GM11168 (cell line): Measurements from ENCODE around the gene SUCLG1.
"Not testable (repeated sequence)": the region's sequence is repeated elsewhere in the genome, so short reads cannot be mapped to it uniquely, and the experiment has no call there.

Source experiments
- in situ Hi-C: fragments of 300-500 bp; cut with MboI; formaldehyde crosslinking; loops from one replicate; pipeline ENCODE4 v1.12.0; 2022; ENCODE audit warnings: low sequenced_read_pairs; ENCODE audit not compliant: unreplicated experiment

Gene SUCLG1

DNA sequence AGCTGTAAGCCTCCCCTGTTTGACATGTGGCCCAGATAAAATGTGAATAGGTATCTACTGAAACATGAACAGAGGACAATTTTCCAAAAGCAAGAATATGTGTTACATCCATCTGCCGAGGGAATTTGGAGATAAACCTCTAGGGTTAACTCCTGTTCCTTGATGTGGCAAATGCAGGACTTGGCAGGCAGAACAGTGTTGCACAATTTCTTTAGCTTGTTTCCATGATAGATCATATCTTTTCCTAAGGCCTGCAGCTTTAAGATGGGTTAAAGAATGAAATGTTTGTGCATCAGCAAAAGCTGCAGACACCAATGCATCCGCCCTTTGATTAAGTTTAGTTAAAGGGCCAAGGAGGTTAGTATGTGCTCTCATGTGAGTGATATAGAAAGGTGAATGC, 13.3 kb upstream of the SUCLG1 start:
- in situ Hi-C loops, result not testable (repeated sequence)

DNA sequence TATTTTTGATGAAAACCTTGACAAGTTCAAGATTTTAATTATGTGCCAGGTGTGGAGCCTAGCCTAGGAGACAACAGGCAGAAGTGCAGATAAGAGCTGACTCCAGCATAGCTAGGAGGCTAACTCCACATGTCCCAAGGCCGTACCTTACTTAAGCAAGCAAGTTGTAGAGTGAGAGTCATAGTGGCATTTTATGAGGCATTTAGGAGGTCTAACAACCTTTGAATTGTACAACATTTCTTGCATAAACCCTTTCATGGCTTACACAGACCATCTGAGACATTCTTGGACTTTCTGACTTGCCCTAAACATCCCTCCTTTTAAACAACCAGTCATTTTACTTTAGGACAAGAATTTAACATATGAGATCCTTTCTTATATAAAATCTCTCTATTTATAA, 8.3 kb upstream of the SUCLG1 start:
- in situ Hi-C loops, result no loop called here

DNA sequence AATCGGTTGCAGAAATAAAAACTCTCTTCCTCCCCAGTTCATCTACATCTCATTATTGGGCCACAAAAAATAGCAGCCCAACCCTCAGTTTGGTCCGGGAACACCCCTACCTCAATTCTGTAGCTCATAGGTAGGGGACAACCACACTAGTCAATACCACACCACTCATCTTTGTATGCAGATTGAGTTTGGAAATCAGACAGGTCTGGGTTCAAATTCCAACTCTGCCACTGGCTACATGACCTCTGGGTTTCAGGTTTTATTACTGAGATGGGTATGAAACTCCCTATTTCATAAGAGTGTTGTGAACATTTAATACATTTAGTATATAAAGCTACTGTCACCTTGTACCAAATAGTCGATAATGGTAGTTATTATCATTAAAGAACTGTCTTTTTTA, 2.2 kb upstream of the SUCLG1 start:
- in situ Hi-C loops, result no loop called here

DNA sequence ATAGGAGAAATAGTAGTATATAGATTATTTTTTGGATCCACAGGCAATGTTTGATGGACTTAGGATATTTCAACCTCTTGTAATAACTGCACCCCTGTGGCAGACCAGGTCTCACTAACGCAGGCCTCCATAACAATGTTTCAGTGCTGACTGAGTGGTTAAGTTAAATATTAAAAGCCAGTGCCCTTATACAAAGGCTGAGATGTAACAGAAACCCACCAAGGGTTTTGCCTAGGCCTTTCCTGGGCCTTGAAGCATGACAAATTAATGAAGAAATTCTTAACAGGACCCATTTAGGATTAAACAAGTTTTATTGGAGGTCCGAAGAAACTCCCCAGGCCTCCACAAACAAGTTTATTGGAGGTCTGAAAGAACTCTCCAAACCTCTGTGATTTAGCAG, 1.6 kb upstream of the SUCLG1 start:
- in situ Hi-C loops, result no loop called here

DNA sequence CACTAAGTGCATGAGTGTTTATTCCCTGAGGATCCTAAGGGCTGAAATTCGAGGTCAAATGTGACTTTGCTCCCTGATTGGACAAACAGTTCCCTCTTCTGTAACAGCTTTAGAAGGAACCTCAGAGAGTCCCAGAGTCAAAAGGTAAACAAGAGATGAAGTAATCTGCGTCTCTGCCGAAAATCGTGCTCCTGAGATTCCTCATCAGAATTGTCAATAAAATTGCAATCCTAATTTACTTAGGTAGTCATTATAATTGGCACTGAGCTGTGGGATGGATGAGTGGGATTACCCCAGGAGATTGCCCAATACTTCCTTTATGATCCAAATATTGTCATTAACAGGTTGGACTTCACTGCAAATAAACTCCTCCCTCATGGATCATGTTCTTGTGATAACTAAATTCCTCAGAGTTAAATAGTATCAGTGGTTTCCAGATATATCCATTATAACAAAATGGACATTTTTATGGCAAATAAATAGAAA, 907 bp upstream of the SUCLG1 start:
- in situ Hi-C loops, result no loop called here

DNA sequence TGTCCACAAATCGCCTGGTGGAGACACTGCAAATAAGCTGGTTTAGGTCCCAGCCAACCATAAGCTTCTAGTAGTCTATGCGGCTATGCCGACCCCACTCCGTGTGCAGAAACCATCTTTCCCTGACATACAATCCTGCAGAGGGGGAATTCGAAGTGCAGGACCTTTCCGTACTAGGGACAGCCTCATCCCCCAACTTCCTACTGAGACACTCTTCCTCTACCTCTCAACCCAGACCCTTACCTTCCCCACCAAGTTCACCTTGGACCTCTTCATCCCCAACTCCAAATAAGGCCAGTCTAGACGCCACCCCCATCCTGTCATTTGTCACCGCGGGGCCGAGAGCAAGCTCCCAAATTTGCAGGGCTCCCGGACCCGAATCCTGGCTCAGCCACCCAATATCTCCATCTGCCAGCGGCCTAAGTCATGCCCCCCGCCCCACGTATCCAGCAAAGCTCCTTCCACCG, 496 bp downstream of the SUCLG1 start:
- in situ Hi-C loops, result no loop called here

DNA sequence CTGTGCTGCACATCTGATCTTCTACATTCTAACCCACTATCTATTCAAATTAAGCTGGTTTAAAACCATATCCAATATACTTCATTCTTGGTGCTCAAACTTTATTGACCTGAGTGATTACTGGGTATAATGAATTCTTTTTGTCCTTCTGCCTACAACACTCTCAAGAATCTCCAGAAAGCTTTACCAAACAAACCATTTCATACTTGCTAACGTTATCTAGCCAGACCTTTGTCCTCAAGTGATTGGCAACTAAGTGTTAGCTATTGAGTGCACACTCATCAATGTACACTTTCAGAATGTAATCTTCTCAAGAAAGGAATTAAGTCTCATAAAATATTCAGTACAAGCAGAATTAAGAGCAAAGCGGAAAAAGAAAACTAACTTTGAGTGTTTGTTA, 1.4 kb downstream of the SUCLG1 start:
- in situ Hi-C loops, result no loop called here

DNA sequence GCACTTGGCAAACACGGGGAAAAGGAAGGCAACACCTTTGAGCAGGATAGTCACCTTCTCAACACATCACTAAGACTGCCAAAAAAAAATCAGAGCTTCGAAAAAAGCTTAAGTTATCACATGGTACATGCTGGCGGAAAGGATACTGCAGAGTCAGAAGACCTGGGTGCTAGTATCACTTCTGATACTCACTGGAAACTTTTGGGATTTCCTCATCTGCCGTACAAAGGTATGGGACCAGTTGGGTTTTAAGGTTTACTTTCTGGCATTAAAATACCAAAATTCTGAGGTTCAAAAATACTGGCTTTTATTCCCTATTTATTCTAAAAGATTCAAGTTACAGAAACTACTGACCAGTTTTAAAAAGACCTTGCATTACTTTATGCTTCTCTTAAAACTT, 2.9 kb downstream of the SUCLG1 start:
- in situ Hi-C loops, result no loop called here

DNA sequence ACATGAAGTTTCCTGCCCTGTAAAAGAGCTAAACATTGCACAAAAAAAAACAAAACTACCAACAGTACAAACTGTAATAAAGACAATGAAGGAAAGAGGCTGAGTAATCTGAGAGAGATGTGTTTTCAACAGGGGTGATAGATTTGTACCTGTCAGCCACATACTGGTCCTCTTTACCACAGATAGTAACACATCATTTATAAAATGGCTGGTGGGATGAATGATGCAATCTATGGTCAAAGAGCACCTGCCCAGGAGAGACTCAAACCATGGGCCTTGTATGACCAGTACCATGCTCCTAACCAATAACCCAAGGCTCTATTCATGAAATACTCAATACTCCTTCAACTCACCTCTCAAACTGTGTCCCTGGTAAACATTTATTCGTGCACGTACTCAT, 4.5 kb downstream of the SUCLG1 start:
- in situ Hi-C loops, result no loop called here

DNA sequence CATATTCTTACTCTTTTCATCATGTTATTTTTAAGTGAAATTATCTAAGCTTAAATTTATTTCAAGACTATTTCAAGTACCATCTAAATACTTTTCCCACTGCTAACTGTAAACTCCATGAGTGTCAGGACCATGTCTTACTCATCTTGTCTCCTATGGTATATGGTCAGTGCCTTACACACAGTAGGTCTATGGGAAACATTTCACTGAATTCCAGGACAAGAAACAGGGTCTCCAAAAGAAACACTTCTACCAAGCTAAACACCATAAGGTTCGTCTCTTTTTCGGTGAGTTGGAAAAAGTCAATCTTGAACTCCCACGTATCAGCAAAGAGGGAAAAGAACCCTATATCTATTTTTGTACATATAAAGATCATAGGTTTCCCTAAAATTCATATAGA, 6.5 kb downstream of the SUCLG1 start:
- in situ Hi-C loops, result no loop called here

DNA sequence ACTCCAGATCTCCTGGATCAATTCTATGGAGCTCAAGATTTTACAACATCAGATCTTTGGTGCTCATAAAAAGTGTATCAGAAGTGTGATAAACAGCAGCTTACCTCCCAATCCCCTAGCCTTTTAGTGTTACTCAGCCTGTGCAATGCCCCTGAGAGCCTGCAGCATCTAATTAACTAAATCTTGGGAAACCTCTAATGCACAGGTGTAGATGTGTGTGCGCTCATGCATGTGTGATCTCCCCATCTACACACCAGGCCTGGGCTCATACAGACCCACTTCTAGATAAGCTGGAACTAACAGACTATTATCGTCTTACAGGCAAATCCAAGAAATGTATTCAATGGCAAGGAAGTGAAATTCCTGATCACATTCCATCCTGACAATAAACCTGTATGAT, 7.5 kb downstream of the SUCLG1 start:
- in situ Hi-C loops, result no loop called here

DNA sequence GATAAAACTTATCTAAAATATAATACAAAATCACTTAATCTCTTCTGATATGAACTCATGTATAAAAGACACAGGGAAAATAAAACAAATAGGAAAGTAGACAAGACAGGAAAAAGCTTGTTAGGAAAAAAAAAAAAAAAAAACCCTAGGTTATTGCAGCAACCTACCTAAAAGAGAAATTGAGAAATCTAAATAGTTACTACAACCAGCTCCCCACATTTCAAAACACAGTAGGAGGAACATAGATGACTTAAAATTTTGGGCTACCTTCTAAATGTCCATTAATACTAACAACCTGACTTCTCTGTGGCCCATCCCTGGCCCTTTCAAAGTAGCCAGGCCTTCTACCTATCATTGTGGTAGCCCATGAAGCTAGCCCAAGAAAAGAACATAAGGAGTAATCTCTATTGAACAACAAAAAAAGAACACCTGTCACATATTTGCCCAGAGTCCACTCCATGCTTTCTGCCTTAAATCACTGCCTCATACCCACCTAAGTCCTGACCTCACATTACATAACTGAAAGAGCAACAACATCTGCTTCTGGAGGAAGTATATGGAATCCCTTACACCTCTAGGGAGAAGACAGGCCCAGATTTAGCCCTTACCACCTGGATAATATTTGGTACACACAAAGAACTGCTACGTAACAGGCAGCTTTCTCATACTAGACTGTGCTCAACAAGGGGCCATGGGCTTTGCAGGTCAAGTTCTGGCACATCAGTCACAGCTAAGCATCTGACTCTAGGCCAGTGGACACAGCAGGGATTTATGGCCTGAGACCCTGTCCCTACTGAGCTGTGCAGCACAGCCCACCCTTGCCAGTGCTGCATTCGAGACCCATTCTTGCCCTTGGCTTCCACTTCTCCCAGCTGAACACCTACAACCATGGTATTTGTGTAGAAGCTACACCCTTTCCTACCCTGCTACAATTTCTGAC, 8.5 kb downstream of the SUCLG1 start:
- in situ Hi-C loops, result no loop called here

DNA sequence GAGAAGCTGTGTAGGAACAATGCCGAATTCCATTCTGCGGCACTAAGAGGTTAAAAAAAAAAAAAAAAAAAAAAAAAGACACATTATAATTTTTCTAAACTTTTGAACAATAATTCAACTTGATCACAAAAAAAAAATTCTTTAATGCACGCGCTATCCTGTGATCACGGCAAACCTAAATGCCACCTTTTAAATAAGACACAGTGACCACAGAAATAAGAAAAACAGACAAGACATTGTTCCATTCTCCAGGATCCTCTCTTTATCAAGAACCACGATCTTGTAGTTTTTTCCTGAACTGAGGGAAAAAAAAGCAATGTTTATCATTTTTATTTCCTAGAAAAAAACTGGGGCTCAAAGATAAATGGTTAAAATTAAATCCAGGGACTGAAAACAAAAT, 9.4 kb downstream of the SUCLG1 start:
- in situ Hi-C loops, result no loop called here

DNA sequence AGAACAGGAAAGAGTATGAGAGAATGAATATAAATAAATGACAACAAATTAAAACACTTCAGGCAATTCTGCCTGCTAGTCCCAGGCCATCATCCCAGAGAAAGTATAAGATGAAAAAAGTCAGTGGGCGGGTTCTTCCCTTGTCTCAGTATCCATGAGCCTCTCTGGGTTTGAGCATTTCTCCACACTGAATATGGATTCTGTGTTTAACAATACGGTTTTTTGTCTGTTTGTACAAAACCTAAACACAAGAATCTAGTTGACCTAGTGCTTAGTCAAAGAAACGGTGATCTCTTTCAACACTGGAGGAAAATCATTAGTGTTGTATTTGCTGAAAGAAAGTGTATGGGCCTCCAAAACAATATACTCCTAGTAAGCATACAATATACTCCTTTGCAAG, 10.0 kb downstream of the SUCLG1 start:
- in situ Hi-C loops, result no loop called here

DNA sequence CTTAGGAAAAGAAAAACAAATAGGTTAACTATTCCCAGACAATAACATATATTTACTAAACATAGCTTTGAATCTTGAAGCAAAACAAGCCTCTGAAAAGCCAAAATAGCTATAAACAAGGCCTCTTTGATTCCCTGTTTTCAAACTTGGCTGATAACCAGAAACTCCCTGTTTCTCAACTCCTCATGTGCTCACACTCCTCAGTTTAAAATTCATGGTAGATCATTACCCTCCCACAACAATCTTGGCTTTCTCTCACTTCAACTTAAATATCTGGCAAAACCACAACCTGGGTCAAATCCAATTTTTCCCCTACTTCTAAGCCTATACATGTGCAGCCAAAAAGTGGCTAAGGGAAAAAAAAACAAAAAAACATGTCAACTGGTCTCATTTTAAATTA, 15.6 kb downstream of the SUCLG1 start:
- in situ Hi-C loops, result no loop called here

DNA sequence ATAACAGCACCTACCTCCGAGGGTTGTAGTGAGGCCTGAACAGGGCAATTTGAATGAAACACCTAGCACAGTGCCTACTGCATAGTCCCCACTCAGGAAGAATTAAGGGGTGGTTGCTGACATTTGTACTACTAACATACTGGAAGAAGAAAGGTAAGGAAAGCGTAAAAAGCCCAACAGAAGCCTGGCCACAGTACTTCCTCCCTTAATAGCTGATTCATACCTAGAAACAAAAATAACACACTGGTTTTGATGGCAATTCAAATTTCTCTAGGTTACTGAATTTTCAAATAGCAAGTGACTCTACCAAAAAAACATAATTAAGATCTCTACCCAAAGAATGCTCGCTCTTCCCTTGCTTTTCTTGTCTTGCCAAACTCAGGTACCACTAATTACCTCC, 16.2 kb downstream of the SUCLG1 start:
- in situ Hi-C loops, result no loop called here

DNA sequence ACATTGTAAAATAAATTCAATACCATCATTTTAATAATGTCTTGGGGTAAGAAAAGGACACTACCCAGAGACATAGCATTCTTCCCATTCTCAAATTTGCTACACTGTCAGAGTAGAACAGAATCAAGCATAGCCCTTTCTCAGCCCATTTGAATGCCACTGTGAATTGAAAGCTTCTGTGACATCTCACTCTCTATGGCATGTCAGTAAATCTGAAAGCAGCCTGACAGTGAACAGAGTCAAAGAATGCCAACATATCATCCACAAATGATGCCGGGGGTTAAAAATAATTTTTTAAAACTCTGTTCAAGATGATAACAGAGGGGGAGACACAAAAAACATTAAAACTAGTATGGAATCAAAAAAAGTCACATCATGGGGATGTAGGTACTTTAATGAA, 17.6 kb downstream of the SUCLG1 start:
- in situ Hi-C loops, result no loop called here

DNA sequence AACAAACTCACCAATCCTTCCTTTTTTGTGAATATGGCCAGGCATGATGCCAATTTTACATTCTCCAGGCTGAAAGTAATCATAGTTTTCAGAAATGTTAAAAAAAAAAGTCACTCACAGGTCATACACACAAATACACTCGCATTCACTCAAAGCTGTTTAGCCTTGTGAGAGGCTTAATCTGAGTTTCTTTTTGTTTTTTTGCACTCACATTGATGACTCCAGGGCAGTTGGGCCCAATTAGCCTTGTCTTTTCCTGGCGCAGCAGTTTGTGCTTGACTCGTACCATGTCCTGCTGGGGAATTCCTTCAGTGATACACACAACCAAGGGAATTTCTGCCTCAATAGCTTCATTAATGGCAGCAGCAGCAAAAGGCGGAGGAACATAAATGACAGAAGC, 18.0 kb downstream of the SUCLG1 start:
- in situ Hi-C loops, result no loop called here

DNA sequence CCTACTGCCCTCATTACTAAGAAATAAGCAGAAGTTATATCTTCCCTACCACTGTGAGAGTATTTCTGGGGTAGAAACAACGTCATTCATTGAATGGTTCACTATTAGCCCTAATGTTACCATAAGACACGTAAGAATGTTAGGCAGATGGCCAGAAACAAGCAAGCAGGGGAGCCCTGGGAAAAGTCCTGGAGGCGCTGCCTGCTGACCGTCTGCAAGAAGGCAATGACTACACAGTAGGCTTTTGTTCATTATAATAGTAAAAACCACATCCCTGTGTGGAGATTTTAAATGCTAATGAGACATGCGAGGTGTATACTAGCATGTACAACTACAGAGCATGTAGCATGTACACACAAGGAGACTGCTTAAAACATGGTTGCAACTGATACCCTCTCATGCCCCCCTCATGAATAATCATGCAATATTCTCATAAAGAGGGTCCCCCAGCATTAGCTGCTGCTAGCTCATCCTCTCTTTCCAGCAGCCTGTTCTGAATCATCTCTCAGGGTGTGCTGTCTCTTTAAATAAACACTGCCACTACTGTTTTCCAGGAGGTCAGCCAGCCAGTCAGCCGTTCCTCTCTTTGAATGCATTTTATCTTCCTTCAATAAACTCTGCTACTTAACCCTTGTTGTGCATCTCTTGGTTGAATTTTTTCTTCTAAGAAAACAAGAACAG, 23.6 kb downstream of the SUCLG1 start:
- in situ Hi-C loops, result no loop called here

DNA sequence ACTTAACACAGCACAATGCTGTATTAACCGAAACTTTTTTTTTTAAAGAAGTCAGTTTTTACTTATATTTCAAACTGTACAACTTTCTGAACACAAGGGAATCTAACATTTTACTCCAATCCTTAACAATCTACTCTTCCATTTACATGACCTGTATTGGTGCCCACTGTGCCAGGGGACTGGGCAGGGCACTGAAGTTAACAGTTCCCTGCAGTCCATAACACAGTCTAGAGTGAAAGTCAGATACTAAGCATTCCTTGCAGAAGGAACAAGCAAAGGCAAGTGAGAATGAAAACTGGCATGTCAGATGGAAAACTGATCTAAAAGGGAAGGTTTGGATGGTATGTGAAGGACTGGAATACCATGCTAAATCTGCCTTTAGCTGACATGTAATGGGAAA, 29.8 kb downstream of the SUCLG1 start:
- in situ Hi-C loops, result no loop called here
